Effector memory CD8-positive, alpha-beta T cell (primary cell): ENCODE measurements around the gene SPEF1.

Experiments used
- ATAC-seq: fragments of 150-1000 bp; cut with Tn5 transposase; replicated peaks from 2 replicates; pipeline ENCODE4 v1.10.0; 2021; ENCODE audit warnings: mild to moderate bottlenecking, moderate library complexity
- DNase-seq, 3 experiments: peaks; one replicate each; pipeline ENCODE4 v3.0.0; 2021
- H3K27ac Mint-ChIP-seq, 2 donors: one replicate each; pipeline ENCODE4 v1.8.0; 2022; ENCODE audit warnings: mild to moderate bottlenecking in 2 of 2, mixed read lengths in 2 of 2, moderate library complexity in 2 of 2
- H3K27me3 Mint-ChIP-seq, 2 donors: one replicate each; pipeline ENCODE4 v1.8.0; 2022; ENCODE audit warnings: mixed read lengths in 2 of 2
- H3K36me3 Mint-ChIP-seq: one replicate; pipeline ENCODE4 v1.8.0; 2022; ENCODE audit warnings: mild to moderate bottlenecking, moderate library complexity, mixed read lengths; ENCODE audit not compliant: insufficient read depth
- H3K4me1 Mint-ChIP-seq, 2 donors: one replicate each; pipeline ENCODE4 v1.8.0; 2022; ENCODE audit warnings: low read depth in 2 of 2, mixed read lengths in 2 of 2
- H3K4me3 Mint-ChIP-seq, 2 donors: one replicate each; pipeline ENCODE4 v1.8.0; 2022; ENCODE audit warnings: mild to moderate bottlenecking in 2 of 2, mixed read lengths in 2 of 2, moderate library complexity in 2 of 2
- H3K9me3 Mint-ChIP-seq, 2 donors: one replicate each; pipeline ENCODE4 v1.8.0; 2022; ENCODE audit warnings: mixed read lengths in 2 of 2

The SPEF1 gene

GRCh38 chr20:3751675-3752385 lies 29.4 kb downstream of the SPEF1 start:
- peak in 2 of 3 experiments; percentile 27 to 32 for DNase-seq
- H3K4me1 Mint-ChIP-seq: peaks cover 0 to 3% of the 10 kb centered on the region in 2 donors
- no peaks in the 10 kb centered on the region for H3K9me3 Mint-ChIP-seq
- peak; percentile 57 for ATAC-seq
- no peak overlapping the region for H3K27ac Mint-ChIP-seq
- peaks cover 6 to 23% of the 10 kb centered on the region in 2 donors for H3K27me3 Mint-ChIP-seq
- peaks cover 3% of the 10 kb centered on the region for H3K36me3 Mint-ChIP-seq
- peak overlapping the region in 1 of 2 donors; percentile 69 for H3K4me3 Mint-ChIP-seq

- no peak overlapping the region for H3K27ac Mint-ChIP-seq
- peaks cover 6 to 28% of the 10 kb centered on the region in 2 donors for H3K27me3 Mint-ChIP-seq
- ATAC-seq (no peak), DNase-seq (no peak)
- H3K36me3 Mint-ChIP-seq: peaks cover 3% of the 10 kb centered on the region
- H3K9me3 Mint-ChIP-seq: no peaks in the 10 kb centered on the region
- H3K4me1 Mint-ChIP-seq: peaks cover 0 to 3% of the 10 kb centered on the region in 2 donors
- peak overlapping the region in 1 of 2 donors; percentile 23 for H3K4me3 Mint-ChIP-seq
Observed at GRCh38 chr20:3751305-3751674, 30.0 kb downstream of the SPEF1 start.

- H3K36me3 Mint-ChIP-seq: peaks cover 3% of the 10 kb centered on the region
- H3K27ac Mint-ChIP-seq: no peak overlapping the region
- H3K4me3 Mint-ChIP-seq: no peak overlapping the region
- no peaks in the 10 kb centered on the region for H3K9me3 Mint-ChIP-seq
- ATAC-seq: peak; percentile 39
- peaks cover under 1 to 8% of the 10 kb centered on the region in 2 donors for H3K4me1 Mint-ChIP-seq
- peaks cover 6 to 28% of the 10 kb centered on the region in 2 donors for H3K27me3 Mint-ChIP-seq
- DNase-seq: peak in 2 of 3 experiments; percentile 24 to 49
Observed at GRCh38 chr20:3749689-3750531, 31.3 kb downstream of the SPEF1 start.

GRCh38 chr20:3749087-3749688 lies 32.1 kb downstream of the SPEF1 start:
- peaks cover 4 to 11% of the 10 kb centered on the region in 2 donors for H3K4me1 Mint-ChIP-seq
- H3K27me3 Mint-ChIP-seq: peaks cover 6 to 28% of the 10 kb centered on the region in 2 donors
- H3K36me3 Mint-ChIP-seq: peaks cover 3% of the 10 kb centered on the region
- ATAC-seq: no peak
- DNase-seq: no peak
- no peaks in the 10 kb centered on the region for H3K9me3 Mint-ChIP-seq
- no peak overlapping the region for H3K27ac Mint-ChIP-seq
- no peak overlapping the region for H3K4me3 Mint-ChIP-seq

GRCh38 chr20:3748073-3748472 lies 33.2 kb downstream of the SPEF1 start:
- H3K9me3 Mint-ChIP-seq: no peaks in the 10 kb centered on the region
- peaks cover 3% of the 10 kb centered on the region for H3K36me3 Mint-ChIP-seq
- peaks cover 6 to 28% of the 10 kb centered on the region in 2 donors for H3K27me3 Mint-ChIP-seq
- ATAC-seq: no peak
- H3K27ac Mint-ChIP-seq: no peak overlapping the region
- H3K4me3 Mint-ChIP-seq: no peak overlapping the region
- H3K4me1 Mint-ChIP-seq: peaks cover 4 to 11% of the 10 kb centered on the region in 2 donors
- no peak for DNase-seq

GRCh38 chr20:3747471-3747870 lies 33.8 kb downstream of the SPEF1 start:
- Mint-ChIP-seq H3K4me1 (peaks cover 4 to 11% of the 10 kb centered on the region in 2 donors), H3K9me3 (no peaks in the 10 kb centered on the region), H3K4me3 (no peak overlapping the region), H3K36me3 (peaks cover 3% of the 10 kb centered on the region), H3K27ac (no peak overlapping the region), H3K27me3 (peaks cover 6 to 28% of the 10 kb centered on the region in 2 donors)
- ATAC-seq (no peak), DNase-seq (no peak)

GRCh38 chr20:3745686-3746173 lies 35.5 kb downstream of the SPEF1 start:
- Mint-ChIP-seq H3K4me1 (peaks cover 4 to 9% of the 10 kb centered on the region in 2 donors), H3K27ac (no peak overlapping the region), H3K4me3 (peak overlapping the region; percentile 72 to 75), H3K9me3 (no peaks in the 10 kb centered on the region), H3K27me3 (peaks cover 6 to 35% of the 10 kb centered on the region in 2 donors), H3K36me3 (no peaks in the 10 kb centered on the region)
- ATAC-seq (no peak), DNase-seq (no peak)

- peak; percentile 58 to 71 (median 70) for DNase-seq
- peak; percentile 84 for ATAC-seq
- no peaks in the 10 kb centered on the region for H3K9me3 Mint-ChIP-seq
- peak overlapping the region; percentile 42 to 67 for H3K27ac Mint-ChIP-seq
- H3K4me1 Mint-ChIP-seq: peaks cover 4 to 9% of the 10 kb centered on the region in 2 donors
- H3K27me3 Mint-ChIP-seq: peaks cover 6 to 42% of the 10 kb centered on the region in 2 donors
- no peaks in the 10 kb centered on the region for H3K36me3 Mint-ChIP-seq
- H3K4me3 Mint-ChIP-seq: peak overlapping the region; percentile 72 to 75
Observed at GRCh38 chr20:3744806-3745685, 36.2 kb downstream of the SPEF1 start.

- no peaks in the 10 kb centered on the region for H3K36me3 Mint-ChIP-seq
- no peak overlapping the region for H3K4me3 Mint-ChIP-seq
- H3K4me1 Mint-ChIP-seq: peaks cover 4 to 9% of the 10 kb centered on the region in 2 donors
- ATAC-seq: no peak
- DNase-seq: no peak
- no peaks in the 10 kb centered on the region for H3K9me3 Mint-ChIP-seq
- peaks cover 6 to 44% of the 10 kb centered on the region in 2 donors for H3K27me3 Mint-ChIP-seq
- no peak overlapping the region for H3K27ac Mint-ChIP-seq
Observed at GRCh38 chr20:3744037-3744436, 37.2 kb downstream of the SPEF1 start.

- H3K27me3 Mint-ChIP-seq: peaks cover 6 to 36% of the 10 kb centered on the region in 2 donors
- no peaks in the 10 kb centered on the region for H3K36me3 Mint-ChIP-seq
- H3K9me3 Mint-ChIP-seq: no peaks in the 10 kb centered on the region
- DNase-seq (no peak), ATAC-seq (no peak)
- H3K27ac Mint-ChIP-seq: no peak overlapping the region
- peaks cover 4 to 9% of the 10 kb centered on the region in 2 donors for H3K4me1 Mint-ChIP-seq
- no peak overlapping the region for H3K4me3 Mint-ChIP-seq
Observed at GRCh38 chr20:3743251-3743650, 38.0 kb downstream of the SPEF1 start.

- no peaks in the 10 kb centered on the region for H3K9me3 Mint-ChIP-seq
- H3K27me3 Mint-ChIP-seq: peaks cover 0 to 23% of the 10 kb centered on the region in 2 donors
- H3K4me1 Mint-ChIP-seq: peaks cover 4 to 9% of the 10 kb centered on the region in 2 donors
- H3K27ac Mint-ChIP-seq: no peak overlapping the region
- DNase-seq (no peak), ATAC-seq (no peak)
- no peak overlapping the region for H3K4me3 Mint-ChIP-seq
- H3K36me3 Mint-ChIP-seq: no peaks in the 10 kb centered on the region
Observed at GRCh38 chr20:3741836-3742458, 39.3 kb downstream of the SPEF1 start.

- H3K27ac Mint-ChIP-seq: peak overlapping the region in 1 of 2 donors; percentile 60
- no peaks in the 10 kb centered on the region for H3K9me3 Mint-ChIP-seq
Observed at GRCh38 chr20:3740615-3741301, 40.5 kb downstream of the SPEF1 start.

More at GRCh38 chr20:3740615-3741301, 40.5 kb downstream of the SPEF1 start:
- no peak for DNase-seq
- Mint-ChIP-seq H3K4me1 (peaks cover 4 to 9% of the 10 kb centered on the region in 2 donors), H3K4me3 (no peak overlapping the region), H3K27me3 (peaks cover 0 to 17% of the 10 kb centered on the region in 2 donors), H3K36me3 (no peaks in the 10 kb centered on the region)
- ATAC-seq: no peak
